Osteocyte (in vitro differentiated cells): ENCODE measurements around the gene C3. TPM values are rescaled to one million over a fixed set of nuclear protein-coding genes. Genes with fewer than 3 reads are reported as not detected.

Experiments used
- DNase-seq: peaks from one replicate; pipeline ENCODE4 v3.0.0; 2021; ENCODE audit warnings: mixed read lengths; ENCODE audit not compliant: unreplicated experiment; ENCODE audit errors: extremely low spot score
- H3K27ac Mint-ChIP-seq: one replicate; pipeline ENCODE4 v1.8.0; 2021; ENCODE audit warnings: mild to moderate bottlenecking, mixed read lengths; ENCODE audit not compliant: unreplicated experiment
- H3K27me3 Mint-ChIP-seq: one replicate; pipeline ENCODE4 v1.8.0; 2021; ENCODE audit warnings: mixed read lengths; ENCODE audit not compliant: unreplicated experiment
- H3K36me3 Mint-ChIP-seq: one replicate; pipeline ENCODE4 v1.8.0; 2021; ENCODE audit warnings: mixed read lengths; ENCODE audit not compliant: unreplicated experiment
- H3K4me1 Mint-ChIP-seq: one replicate; pipeline ENCODE4 v1.8.0; 2021; ENCODE audit warnings: mixed read lengths; ENCODE audit not compliant: unreplicated experiment
- H3K4me3 Mint-ChIP-seq: one replicate; pipeline ENCODE4 v1.8.0; 2021; ENCODE audit warnings: mild to moderate bottlenecking, moderate library complexity, mixed read lengths; ENCODE audit not compliant: unreplicated experiment
- H3K9me3 Mint-ChIP-seq: one replicate; pipeline ENCODE4 v1.8.0; 2021; ENCODE audit warnings: mixed read lengths; ENCODE audit not compliant: unreplicated experiment
- CTCF ChIP-seq: fragments of 200-600 bp; sonication (generic); IDR thresholded peaks from 2 replicates; pipeline ENCODE4 v1.5.0; 2021; ENCODE audit warnings: antibody characterized with exemption, mild to moderate bottlenecking, moderate library complexity
- total RNA-seq: library from RNA; stranded (reverse); gene quantifications from 2 replicates; pipeline ENCODE4 v1.2.1, GENCODE V29; 2021

The C3 gene
- total RNA-seq, 1 donor from 2014 or later = 0.56 TPM

- TF ChIP-seq CTCF = no peak
- Mint-ChIP-seq H3K4me3 (no peak overlapping the region), H3K9me3 (no peaks in the 10 kb centered on the region), H3K4me1 (no peaks in the 10 kb centered on the region), H3K27me3 (peaks cover 30% of the 10 kb centered on the region), H3K36me3 (no peaks in the 10 kb centered on the region), H3K27ac (no peak overlapping the region)
- no peak for DNase-seq
Measured at GRCh38 chr19:6712692-6713670, 7.5 kb downstream of the C3 start.

GRCh38 chr19:6712231-6712630, 8.2 kb downstream of the C3 start:
- TF ChIP-seq CTCF = no peak

GRCh38 chr19:6711605-6712004, 8.8 kb downstream of the C3 start:
- Mint-ChIP-seq H3K27me3 (peaks cover 28% of the 10 kb centered on the region), H3K36me3 (no peaks in the 10 kb centered on the region), H3K27ac (no peak overlapping the region), H3K9me3 (no peaks in the 10 kb centered on the region), H3K4me1 (no peaks in the 10 kb centered on the region), H3K4me3 (no peak overlapping the region)
- no peak for DNase-seq
- no peak for TF ChIP-seq CTCF

More at GRCh38 chr19:6712231-6712630, 8.2 kb downstream of the C3 start:
- Mint-ChIP-seq H3K27ac (no peak overlapping the region), H3K4me1 (no peaks in the 10 kb centered on the region), H3K27me3 (peaks cover 30% of the 10 kb centered on the region), H3K9me3 (no peaks in the 10 kb centered on the region), H3K4me3 (no peak overlapping the region), H3K36me3 (no peaks in the 10 kb centered on the region)
- DNase-seq = no peak

GRCh38 chr19:6711078-6711361, 9.4 kb downstream of the C3 start:
- Mint-ChIP-seq H3K27me3 (peaks cover 25% of the 10 kb centered on the region), H3K9me3 (no peaks in the 10 kb centered on the region), H3K27ac (no peak overlapping the region), H3K4me1 (no peaks in the 10 kb centered on the region), H3K4me3 (no peak overlapping the region), H3K36me3 (no peaks in the 10 kb centered on the region)
- DNase-seq = no peak
- no peak for TF ChIP-seq CTCF

GRCh38 chr19:6710273-6711077, 10.0 kb downstream of the C3 start:
- H3K27me3 Mint-ChIP-seq = peaks cover 25% of the 10 kb centered on the region

More at GRCh38 chr19:6710273-6711077, 10.0 kb downstream of the C3 start:
- no peak for TF ChIP-seq CTCF
- H3K27ac Mint-ChIP-seq = no peak overlapping the region
- no peaks in the 10 kb centered on the region for H3K9me3 Mint-ChIP-seq
- no peaks in the 10 kb centered on the region for H3K36me3 Mint-ChIP-seq
- H3K4me1 Mint-ChIP-seq = no peaks in the 10 kb centered on the region
- no peak overlapping the region for H3K4me3 Mint-ChIP-seq
- DNase-seq = no peak
